Measurements from ENCODE around the gene MAGEE1.

The MAGEE1 gene

DNA sequence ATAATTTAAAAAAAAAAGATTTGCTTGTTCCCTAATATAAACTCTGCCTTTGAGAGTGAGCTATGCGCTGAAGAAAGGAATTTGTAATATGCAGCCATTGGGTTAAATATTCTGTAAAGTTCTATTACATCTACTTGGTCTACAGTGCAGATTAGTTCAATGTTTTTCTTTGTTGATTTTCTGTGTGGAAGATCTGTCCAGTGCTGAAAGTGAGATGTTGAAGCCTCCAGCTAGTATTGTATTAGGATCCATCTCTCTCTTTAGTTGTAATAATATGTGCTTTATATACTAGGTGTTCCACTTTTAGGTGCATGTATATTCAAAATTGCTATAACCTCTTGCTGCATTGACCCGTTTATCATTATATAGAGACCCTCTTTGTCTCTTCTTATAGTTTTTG lies 49.8 kb downstream of the MAGEE1 start:
- H3K9ac ChIP-seq (ENCODE audit: low read depth, low read length): no peak overlapping the region
- no peaks in the 10 kb centered on the region for H3K27me3 ChIP-seq (ENCODE audit: control insufficient read depth, insufficient read depth, low read length)
- no peaks in the 10 kb centered on the region for H3K4me1 ChIP-seq (ENCODE audit: control insufficient read depth, insufficient read depth, low read length)
- H3K4me2 ChIP-seq (ENCODE audit: low read length): no peak overlapping the region
- H3K4me3 ChIP-seq (ENCODE audit: low read length): no peak overlapping the region
- no peaks in the 10 kb centered on the region for H3K36me3 ChIP-seq (ENCODE audit: insufficient read depth, low read length)
- no peaks in the 10 kb centered on the region for H3K9me3 ChIP-seq (replicated peaks; ENCODE audit: low read length)

Data from skeletal muscle satellite cell (primary cell).